ENCODE measurements around the gene TEDDM1.

DNA sequence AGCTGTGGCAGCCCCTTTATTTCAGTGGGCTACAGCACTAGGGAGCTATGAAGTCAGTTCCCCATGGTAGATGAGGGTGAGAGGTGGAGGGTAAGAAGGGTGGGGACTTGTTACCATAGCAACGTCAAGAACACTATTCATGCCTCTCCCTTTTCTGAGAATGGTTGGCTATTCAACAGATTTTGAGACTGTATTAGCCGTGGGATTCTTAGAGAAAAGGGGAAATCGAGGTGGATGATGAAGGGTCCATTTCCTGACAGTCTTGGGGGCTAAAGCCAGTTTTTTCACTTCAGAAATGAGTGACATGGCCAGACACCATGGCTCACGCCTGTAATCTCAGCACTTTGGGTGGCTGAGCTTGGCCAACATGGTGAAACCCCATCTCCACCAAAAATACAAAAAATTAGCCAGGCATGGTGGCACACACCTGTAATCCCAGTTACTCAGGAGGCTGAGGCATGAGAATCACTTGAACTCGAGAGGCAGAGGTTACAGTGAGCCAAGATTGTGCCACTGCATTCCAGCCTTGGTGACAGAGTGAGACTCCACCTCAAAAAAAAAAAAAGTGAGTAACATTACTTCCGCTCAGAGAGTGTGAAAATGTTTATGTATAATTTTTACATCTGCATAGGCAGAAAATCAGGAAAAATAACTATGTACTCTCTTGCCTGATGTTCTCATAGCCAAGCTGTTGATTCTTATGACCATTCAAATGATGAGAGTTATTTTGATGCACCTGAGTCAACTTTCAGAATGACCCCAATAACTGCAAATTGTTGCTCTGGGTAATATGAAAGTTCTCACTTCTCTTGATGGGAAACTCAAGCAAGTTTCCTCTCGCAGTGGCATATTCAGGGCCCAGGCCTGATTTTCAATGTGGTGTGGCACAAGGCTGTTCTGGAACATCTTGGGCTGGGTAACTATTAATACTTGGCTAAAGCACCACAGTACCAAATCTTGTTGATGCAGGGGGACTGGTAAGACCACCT lies 26.3 kb upstream of the TEDDM1 start:
- TF ChIP-seq CTCF (IDR thresholded peaks at IDR 0.05) (no peak), POLR2A (IDR thresholded peaks at IDR 0.05) (no peak)

All from right lobe of liver (tissue), 4 donors.